Left ventricle myocardium superior (tissue), 1 donor: ENCODE data around the gene TSHZ2. TPM values are rescaled to one million over a fixed set of nuclear protein-coding genes. Genes with fewer than 3 reads are reported as not detected.

Experiments used
- ATAC-seq: fragments of 200-7000 bp; cut with Tn5 transposase; one replicate; pipeline ENCODE4 v1.9.1; 2020; ENCODE audit warnings: mild to moderate bottlenecking, moderate library complexity
- DNase-seq: peaks from one replicate; pipeline ENCODE4 v3.0.0-alpha.2; 2020
- intact Hi-C: fragments of 100-400 bp; cut with micrococcal nuclease; formaldehyde crosslinking; loops from one replicate; pipeline ENCODE4 v1.11.0; 2022
- total RNA-seq: library from RNA; stranded (reverse); fragmentation: NEBNext Ultra II Directional; extraction: Animal tissue kit (Norgen Biotek cat#: 25700); gene quantifications from one replicate; pipeline ENCODE4 v1.2.1, GENCODE V29; 2021
- donor health status: DM: no; HTN: yes; CAD: no; lungs with severe emphysema.

The TSHZ2 gene
- total RNA-seq, 1 donor from 2014 or later, result 5.2 TPM

- DNase-seq (no peak), ATAC-seq (no peak)
- intact Hi-C loops, result no loop called here
These were observed 360.1 kb downstream of the TSHZ2 start for GRCh38 chr20:53332022-53332837.

GRCh38 chr20:53334861-53335260 is 362.7 kb downstream of the TSHZ2 start:
- no peak for DNase-seq
- intact Hi-C loops, result no loop called here
- ATAC-seq, result no peak

GRCh38 chr20:53335555-53335954 is 363.4 kb downstream of the TSHZ2 start:
- intact Hi-C loops, result no loop called here
- DNase-seq (no peak), ATAC-seq (peak; percentile 80)

- intact Hi-C loops, result no loop called here
- no peak for DNase-seq
- no peak for ATAC-seq
These were observed 364.7 kb downstream of the TSHZ2 start for GRCh38 chr20:53336892-53337291.

GRCh38 chr20:53337390-53338101 is 365.4 kb downstream of the TSHZ2 start:
- no peak for ATAC-seq
- intact Hi-C loops, result no loop called here
- no peak for DNase-seq

GRCh38 chr20:53338716-53339115 is 366.6 kb downstream of the TSHZ2 start:
- DNase-seq (no peak), ATAC-seq (no peak)
- intact Hi-C loops, result no loop called here

GRCh38 chr20:53342429-53342828 is 370.3 kb downstream of the TSHZ2 start:
- intact Hi-C loops, result no loop called here
- no peak for ATAC-seq
- DNase-seq, result no peak

- DNase-seq, result no peak
- ATAC-seq, result no peak
- intact Hi-C loops, result no loop called here
These were observed 371.3 kb downstream of the TSHZ2 start for GRCh38 chr20:53343448-53343847.

- no peak for DNase-seq
- intact Hi-C loops, result no loop called here
- no peak for ATAC-seq
These were observed 372.7 kb downstream of the TSHZ2 start for GRCh38 chr20:53344891-53345290.

GRCh38 chr20:53345536-53346334 is 373.6 kb downstream of the TSHZ2 start:
- ATAC-seq (no peak), DNase-seq (no peak)
- intact Hi-C loops, result no loop called here

GRCh38 chr20:53346335-53346648 is 374.1 kb downstream of the TSHZ2 start:
- DNase-seq (no peak), ATAC-seq (no peak)

GRCh38 chr20:53349730-53350129 is 377.6 kb downstream of the TSHZ2 start:
- intact Hi-C loops, result no loop called here
- DNase-seq (no peak), ATAC-seq (no peak)

More at GRCh38 chr20:53346335-53346648, 374.1 kb downstream of the TSHZ2 start:
- intact Hi-C loops, result no loop called here

- intact Hi-C loops, result no loop called here
- no peak for DNase-seq
- ATAC-seq, result no peak
These were observed 380.7 kb downstream of the TSHZ2 start for GRCh38 chr20:53352727-53353440.

GRCh38 chr20:53354314-53354713 is 382.2 kb downstream of the TSHZ2 start:
- no peak for ATAC-seq
- intact Hi-C loops, result no loop called here
- no peak for DNase-seq

GRCh38 chr20:53355790-53356189 is 383.6 kb downstream of the TSHZ2 start:
- intact Hi-C loops, result no loop called here
- DNase-seq, result no peak
- ATAC-seq, result no peak

- intact Hi-C loops, result no loop called here
- DNase-seq (no peak), ATAC-seq (no peak)
These were observed 387.3 kb downstream of the TSHZ2 start for GRCh38 chr20:53359425-53359824.

GRCh38 chr20:53360852-53361251 is 388.7 kb downstream of the TSHZ2 start:
- intact Hi-C loops, result no loop called here
- no peak for DNase-seq
- no peak for ATAC-seq

GRCh38 chr20:53362736-53363135 is 390.6 kb downstream of the TSHZ2 start:
- no peak for ATAC-seq
- DNase-seq, result no peak
- intact Hi-C loops, result no loop called here

- ATAC-seq (no peak), DNase-seq (no peak)
- intact Hi-C loops, result no loop called here
These were observed 392.5 kb downstream of the TSHZ2 start for GRCh38 chr20:53364646-53365045.
